Measurements from ENCODE around the gene MRPS14.

DNA sequence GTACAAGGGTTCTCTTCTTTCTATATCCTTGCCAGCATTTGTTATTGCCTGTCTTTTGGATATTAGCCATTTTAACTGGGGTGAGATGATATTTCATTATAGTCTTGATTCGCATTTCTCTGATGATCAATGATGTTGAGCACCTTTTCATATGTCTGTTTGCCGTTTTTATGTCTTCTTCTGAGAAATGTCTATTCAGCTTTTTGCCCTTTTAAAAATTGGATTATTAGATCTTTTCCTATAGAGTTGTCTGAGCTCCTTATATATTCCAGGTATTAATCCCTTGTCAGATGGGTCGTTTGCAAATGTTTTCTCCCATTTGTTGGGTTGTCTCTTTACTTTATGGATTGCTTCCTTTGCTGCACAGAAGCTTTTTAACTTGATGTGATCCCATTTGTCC, 19.4 kb upstream of the MRPS14 start:
- TF ChIP-seq FOXA3 (CRISPR knock-in tag; conservative IDR thresholded peaks at IDR 0.05 in 1 of 2, IDR thresholded peaks at IDR 0.05 in 1 of 2) (no peak), CTCF (IDR thresholded peaks at IDR 0.05 in 2 of 3, conservative IDR thresholded peaks at IDR 0.05 in 1 of 3; ENCODE audit: insufficient read depth in 2 of 3, low read depth in 1 of 3, low read length in 3 of 3) (no peak), ZNF398 (CRISPR knock-in tag; IDR thresholded peaks at IDR 0.05) (no peak), POLR2A (conservative IDR thresholded peaks at IDR 0.05) (no peak), SMARCB1 (IDR thresholded peaks at IDR 0.05; ENCODE audit: insufficient read length, low read depth) (no peak), TAF1 (IDR thresholded peaks at IDR 0.05; ENCODE audit: control insufficient read depth, extremely low read depth, insufficient read depth, low read length, severe bottlenecking) (no peak), ZFP1 (CRISPR knock-in tag; IDR thresholded peaks at IDR 0.05) (no peak)
- TF ChIP-seq, protein P1, sequence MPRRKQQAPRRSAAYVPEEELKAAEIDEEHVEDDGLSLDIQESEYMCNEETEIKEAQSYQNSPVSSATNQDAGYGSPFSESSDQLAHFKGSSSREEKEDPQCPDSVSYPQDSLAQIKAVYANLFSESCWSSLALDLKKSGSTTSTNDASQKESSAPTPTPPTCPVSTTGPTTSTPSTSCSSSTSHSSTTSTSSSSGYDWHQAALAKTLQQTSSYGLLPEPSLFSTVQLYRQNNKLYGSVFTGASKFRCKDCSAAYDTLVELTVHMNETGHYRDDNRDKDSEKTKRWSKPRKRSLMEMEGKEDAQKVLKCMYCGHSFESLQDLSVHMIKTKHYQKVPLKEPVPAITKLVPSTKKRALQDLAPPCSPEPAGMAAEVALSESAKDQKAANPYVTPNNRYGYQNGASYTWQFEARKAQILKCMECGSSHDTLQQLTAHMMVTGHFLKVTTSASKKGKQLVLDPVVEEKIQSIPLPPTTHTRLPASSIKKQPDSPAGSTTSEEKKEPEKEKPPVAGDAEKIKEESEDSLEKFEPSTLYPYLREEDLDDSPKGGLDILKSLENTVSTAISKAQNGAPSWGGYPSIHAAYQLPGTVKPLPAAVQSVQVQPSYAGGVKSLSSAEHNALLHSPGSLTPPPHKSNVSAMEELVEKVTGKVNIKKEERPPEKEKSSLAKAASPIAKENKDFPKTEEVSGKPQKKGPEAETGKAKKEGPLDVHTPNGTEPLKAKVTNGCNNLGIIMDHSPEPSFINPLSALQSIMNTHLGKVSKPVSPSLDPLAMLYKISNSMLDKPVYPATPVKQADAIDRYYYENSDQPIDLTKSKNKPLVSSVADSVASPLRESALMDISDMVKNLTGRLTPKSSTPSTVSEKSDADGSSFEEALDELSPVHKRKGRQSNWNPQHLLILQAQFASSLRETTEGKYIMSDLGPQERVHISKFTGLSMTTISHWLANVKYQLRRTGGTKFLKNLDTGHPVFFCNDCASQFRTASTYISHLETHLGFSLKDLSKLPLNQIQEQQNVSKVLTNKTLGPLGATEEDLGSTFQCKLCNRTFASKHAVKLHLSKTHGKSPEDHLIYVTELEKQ (CRISPR knock-in tag; IDR thresholded peaks at IDR 0.05): no peak
- TF ChIP-seq, protein P2, sequence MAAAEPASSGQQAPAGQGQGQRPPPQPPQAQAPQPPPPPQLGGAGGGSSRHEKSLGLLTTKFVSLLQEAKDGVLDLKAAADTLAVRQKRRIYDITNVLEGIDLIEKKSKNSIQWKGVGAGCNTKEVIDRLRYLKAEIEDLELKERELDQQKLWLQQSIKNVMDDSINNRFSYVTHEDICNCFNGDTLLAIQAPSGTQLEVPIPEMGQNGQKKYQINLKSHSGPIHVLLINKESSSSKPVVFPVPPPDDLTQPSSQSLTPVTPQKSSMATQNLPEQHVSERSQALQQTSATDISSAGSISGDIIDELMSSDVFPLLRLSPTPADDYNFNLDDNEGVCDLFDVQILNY (CRISPR knock-in tag; IDR thresholded peaks at IDR 0.05): no peak

Data from K562 (cell line).